HEK293 (cell line): ENCODE results near the gene DIDO1.

Experiments used
- BCL11B ChIP-seq: fragments of 450-650 bp; formaldehyde crosslinking; IDR thresholded peaks from 2 replicates; pipeline ENCODE4 v1.5.1; 2016; ENCODE audit warnings: low read depth, missing biosample characterization, missing genetic modification characterization
- EGR2 ChIP-seq: fragments of 450-650 bp; formaldehyde crosslinking; IDR thresholded peaks from 2 replicates; pipeline ENCODE4 v1.5.1; 2016; ENCODE audit warnings: low read depth, missing biosample characterization, missing genetic modification characterization
- HOXC10 ChIP-seq: sonication (generic); formaldehyde crosslinking; IDR thresholded peaks from 2 replicates; pipeline ENCODE4 v1.8.1; 2023; ENCODE audit warnings: mild to moderate bottlenecking, missing genetic modification reagents
- INSM2 ChIP-seq: fragments of 450-650 bp; formaldehyde crosslinking; IDR thresholded peaks from 2 replicates; pipeline ENCODE4 v1.5.1; 2016; ENCODE audit warnings: missing biosample characterization, missing genetic modification characterization
- KLF10 ChIP-seq: fragments of 450-650 bp; IDR thresholded peaks from 2 replicates; pipeline ENCODE4 v1.5.1; 2018; ENCODE audit warnings: missing biosample characterization, mild to moderate bottlenecking, missing genetic modification characterization
- OSR2 ChIP-seq: fragments of 450-650 bp; formaldehyde crosslinking; IDR thresholded peaks from 2 replicates; pipeline ENCODE4 v1.5.1; 2016; ENCODE audit warnings: missing biosample characterization, missing genetic modification characterization
- PRDM1 ChIP-seq: fragments of 450-650 bp; formaldehyde crosslinking; IDR thresholded peaks from 2 replicates; pipeline ENCODE4; 2016; ENCODE audit warnings: missing biosample characterization, missing genetic modification characterization
- SALL2 ChIP-seq: fragments of 450-650 bp; formaldehyde crosslinking; IDR thresholded peaks from 2 replicates; pipeline ENCODE4 v1.5.0; 2017; ENCODE audit warnings: missing biosample characterization, mild to moderate bottlenecking, missing genetic modification characterization, borderline replicate concordance
- SCRT2 ChIP-seq: fragments of 450-650 bp; formaldehyde crosslinking; IDR thresholded peaks from 2 replicates; pipeline ENCODE4 v1.5.1; 2016; ENCODE audit warnings: missing biosample characterization, missing genetic modification characterization
- SP2 ChIP-seq: fragments of 450-650 bp; formaldehyde crosslinking; IDR thresholded peaks from 2 replicates; pipeline ENCODE4 v1.5.1; 2016; ENCODE audit warnings: missing biosample characterization, missing genetic modification characterization
- WT1 ChIP-seq: fragments of 450-650 bp; formaldehyde crosslinking; IDR thresholded peaks from 2 replicates; pipeline ENCODE4 v1.5.1; 2016; ENCODE audit warnings: missing biosample characterization, missing genetic modification characterization
- ZBTB1 ChIP-seq: fragments of 450-650 bp; formaldehyde crosslinking; IDR thresholded peaks from 2 replicates; pipeline ENCODE4 v1.5.1; 2016; ENCODE audit warnings: missing biosample characterization, missing genetic modification characterization
- ZBTB20 ChIP-seq: fragments of 450-650 bp; formaldehyde crosslinking; IDR thresholded peaks from 2 replicates; pipeline ENCODE4 v1.5.1; 2016; ENCODE audit warnings: missing biosample characterization, missing genetic modification characterization
- ZFP3 ChIP-seq: fragments of 450-650 bp; formaldehyde crosslinking; IDR thresholded peaks from 2 replicates; pipeline ENCODE4 v1.5.1; 2016; ENCODE audit warnings: low read depth, missing biosample characterization, missing genetic modification characterization
- ZFP69B ChIP-seq: fragments of 450-650 bp; formaldehyde crosslinking; IDR thresholded peaks from 2 replicates; pipeline ENCODE4 v1.5.1; 2016; ENCODE audit warnings: missing biosample characterization, missing genetic modification characterization
- ZNF140 ChIP-seq: fragments of 450-650 bp; formaldehyde crosslinking; IDR thresholded peaks from 2 replicates; pipeline ENCODE4 v1.5.1; 2016; ENCODE audit warnings: missing biosample characterization, missing genetic modification characterization
- ZNF16 ChIP-seq: fragments of 450-650 bp; formaldehyde crosslinking; IDR thresholded peaks from 2 replicates; pipeline ENCODE4 v1.5.1; 2016; ENCODE audit warnings: low read depth, missing biosample characterization, missing genetic modification characterization
- ZNF221 ChIP-seq: fragments of 450-650 bp; formaldehyde crosslinking; IDR thresholded peaks from 2 replicates; pipeline ENCODE4 v1.5.1; 2017; ENCODE audit warnings: missing biosample characterization, missing genetic modification characterization, borderline replicate concordance
- ZNF23 ChIP-seq: fragments of 450-650 bp; formaldehyde crosslinking; IDR thresholded peaks from 2 replicates; pipeline ENCODE4 v1.5.1; 2016; ENCODE audit warnings: missing biosample characterization, missing genetic modification characterization, borderline replicate concordance
- ZNF26 ChIP-seq: fragments of 450-650 bp; formaldehyde crosslinking; IDR thresholded peaks from 2 replicates; pipeline ENCODE4 v1.5.1; 2016; ENCODE audit warnings: missing biosample characterization, missing genetic modification characterization
- ZNF366 ChIP-seq: fragments of 450-650 bp; formaldehyde crosslinking; conservative IDR thresholded peaks from 2 replicates; pipeline ENCODE4 v1.5.1; 2016; ENCODE audit warnings: missing biosample characterization, missing genetic modification characterization
- ZNF423 ChIP-seq: fragments of 450-650 bp; formaldehyde crosslinking; IDR thresholded peaks from 2 replicates; pipeline ENCODE4 v1.5.1; 2016; ENCODE audit warnings: missing biosample characterization, missing genetic modification characterization
- ZNF426 ChIP-seq: fragments of 450-650 bp; formaldehyde crosslinking; IDR thresholded peaks from 2 replicates; pipeline ENCODE4 v1.5.1; 2017; ENCODE audit warnings: missing biosample characterization, missing genetic modification characterization, mild to moderate bottlenecking, inconsistent platforms, moderate library complexity
- ZNF518A ChIP-seq: fragments of 450-650 bp; formaldehyde crosslinking; conservative IDR thresholded peaks from 2 replicates; pipeline ENCODE4 v1.5.1; 2016; ENCODE audit warnings: low read depth, missing biosample characterization, missing genetic modification characterization
- ZNF521 ChIP-seq: fragments of 450-650 bp; formaldehyde crosslinking; IDR thresholded peaks from 2 replicates; pipeline ENCODE4 v1.5.1; 2017; ENCODE audit warnings: missing biosample characterization, mild to moderate bottlenecking, missing genetic modification characterization
- ZNF549 ChIP-seq: fragments of 450-650 bp; IDR thresholded peaks from 2 replicates; pipeline ENCODE4 v1.5.1; 2018; ENCODE audit warnings: missing biosample characterization, missing genetic modification characterization, mild to moderate bottlenecking, inconsistent platforms, moderate library complexity
- ZNF580 ChIP-seq: fragments of 450-650 bp; formaldehyde crosslinking; IDR thresholded peaks from 2 replicates; pipeline ENCODE4 v1.5.1; 2016; ENCODE audit warnings: missing biosample characterization, missing genetic modification characterization
- ZNF600 ChIP-seq: fragments of 450-650 bp; formaldehyde crosslinking; IDR thresholded peaks from 2 replicates; pipeline ENCODE4 v1.5.1; 2016; ENCODE audit warnings: missing biosample characterization, missing genetic modification characterization
- ZNF776 ChIP-seq: fragments of 450-650 bp; formaldehyde crosslinking; IDR thresholded peaks from 2 replicates; pipeline ENCODE4 v1.5.0; 2017; ENCODE audit warnings: missing biosample characterization, missing genetic modification characterization, borderline replicate concordance

The DIDO1 gene

GRCh38 chr20:62926229-62927127 lies at the start of gene DIDO1 (continued):
- TF ChIP-seq ZNF366 (tag by site-specific recombination) (peak; percentile 47), HOXC10 (CRISPR knock-in tag) (no peak), ZFP3 (tag by site-specific recombination) (no peak), ZNF23 (no peak), BCL11B (tag by site-specific recombination) (no peak), WT1 (no peak), ZBTB1 (tag by site-specific recombination) (no peak), ZNF26 (tag by site-specific recombination) (no peak), SP2 (tag by site-specific recombination) (no peak; the same call in none of the 2 replicates), EGR2 (tag by site-specific recombination) (peak; percentile 36; the same call in 1 of the 2 replicates), ZBTB20 (tag by site-specific recombination) (peak; percentile 87), ZNF140 (tag by site-specific recombination) (no peak), ZNF521 (tag by site-specific recombination) (no peak), ZNF221 (tag by site-specific recombination) (no peak), ZNF580 (tag by site-specific recombination) (no peak), INSM2 (tag by site-specific recombination) (peak; percentile 14; the same call in 1 of the 2 replicates), SCRT2 (tag by site-specific recombination) (no peak), ZNF423 (tag by site-specific recombination) (no peak), ZNF518A (tag by site-specific recombination) (no peak), ZNF549 (tag by site-specific recombination) (no peak), ZNF16 (tag by site-specific recombination) (no peak), ZNF600 (tag by site-specific recombination) (peak; percentile 89), PRDM1 (peak; percentile 73; the same call in 1 of the 2 replicates), KLF10 (tag by site-specific recombination) (no peak; the same call in 1 of the 2 replicates), ZNF776 (tag by site-specific recombination) (no peak), ZFP69B (tag by site-specific recombination) (no peak), ZNF426 (tag by site-specific recombination) (no peak), OSR2 (tag by site-specific recombination) (no peak), SALL2 (no peak)
